ENCODE data around the gene LTN1. TPM values are rescaled to one million over a fixed set of nuclear protein-coding genes. Genes with fewer than 3 reads are reported as not detected.
"Not testable (repeated sequence)": the region's sequence is repeated elsewhere in the genome, so short reads cannot be mapped to it uniquely, and the experiment has no call there.

The LTN1 gene
- total RNA-seq, 1 experiment from 2014 or later = 18.7 TPM

- H3K9me3 ChIP-seq (ENCODE audit: insufficient read depth, low read depth) = no peaks in the 10 kb centered on the region
- no peaks in the 10 kb centered on the region for H3K79me2 ChIP-seq (ENCODE audit: low read depth)
- no peaks in the 10 kb centered on the region for H3K36me3 ChIP-seq (ENCODE audit: low read depth)
- ChIA-PET CTCF (no interaction called here), POLR2A (ENCODE audit: unreplicated experiment) (no interaction called here)
- no peaks in the 10 kb centered on the region for H3K9me2 ChIP-seq (ENCODE audit: insufficient read depth)
- H3K4me2 ChIP-seq = no peak overlapping the region
- no peak for DNase-seq
- intact Hi-C loops (cut with micrococcal nuclease; ENCODE audit: unreplicated experiment) = no loop called here
- no peak overlapping the region for H3K4me3 ChIP-seq
- no peaks in the 10 kb centered on the region for H3K4me1 ChIP-seq (replicated peaks; ENCODE audit: insufficient read depth)
- H3F3A ChIP-seq (ENCODE audit: insufficient read depth, low read depth) = no peaks in the 10 kb centered on the region
- TF ChIP-seq EZH2 (IDR thresholded peaks at IDR 0.05; ENCODE audit: low read depth) (no peak), CTCF (conservative IDR thresholded peaks at IDR 0.05) (no peak)
- H3K27ac ChIP-seq = no peak overlapping the region
- no peak overlapping the region for H2AFZ ChIP-seq
- H4K20me1 ChIP-seq (ENCODE audit: insufficient read depth) = no peaks in the 10 kb centered on the region
- no TSS peak for BruUV-seq (replicated peaks)
- no peaks in the 10 kb centered on the region for H3K27me3 ChIP-seq (ENCODE audit: insufficient read depth, low read depth)
These were observed 60.0 kb downstream of the LTN1 start for GRCh38 chr21:28932717-28933116.

DNA sequence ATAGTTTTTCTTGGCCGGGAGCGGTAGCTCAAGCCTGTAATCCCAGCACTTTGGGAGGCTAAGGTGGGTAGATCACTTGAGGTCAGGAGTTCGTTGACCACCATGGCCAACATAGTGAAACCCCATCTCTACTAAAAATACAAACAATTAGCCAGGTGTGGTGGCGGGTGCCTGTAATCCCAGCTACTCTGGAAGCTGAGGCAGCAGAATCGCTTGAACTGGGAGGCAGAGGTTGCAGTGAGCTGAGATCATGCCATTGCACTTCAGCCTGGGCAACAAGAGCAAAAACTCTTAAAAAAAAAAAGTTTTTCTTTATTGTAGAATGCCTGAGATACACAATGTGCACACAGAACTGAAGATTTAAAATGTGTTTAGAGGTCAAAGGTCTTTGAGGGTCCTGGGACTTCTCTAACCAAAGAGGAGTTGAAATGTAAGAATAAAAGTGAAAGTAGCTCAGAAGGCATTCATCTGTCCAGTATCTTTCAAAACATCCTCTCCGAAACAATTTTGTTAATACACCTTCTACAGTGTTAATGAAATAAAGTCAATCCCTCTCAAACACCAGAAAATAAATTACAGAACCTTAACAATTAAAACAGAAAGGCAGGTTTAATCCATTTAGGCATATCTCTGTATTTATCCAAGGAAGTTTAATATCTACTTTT is 60.8 kb downstream of the LTN1 start:
- H3K27ac ChIP-seq; H3K36me3 ChIP-seq (ENCODE audit: low read depth); POLR2A ChIA-PET (ENCODE audit: unreplicated experiment): not testable (repeated sequence)

GRCh38 chr21:28928578-28929420 is 63.9 kb downstream of the LTN1 start:
- no peaks in the 10 kb centered on the region for H3K27me3 ChIP-seq (ENCODE audit: insufficient read depth, low read depth)
- CTCF ChIA-PET = interaction anchor here (0.6 kb wide), 1 partner anchor 1450 kb away, joined by 4 read pairs; no protein-coding TSS in a partner anchor
- no peaks in the 10 kb centered on the region for H3K9me3 ChIP-seq (ENCODE audit: insufficient read depth, low read depth)
- no peaks in the 10 kb centered on the region for H3K36me3 ChIP-seq (ENCODE audit: low read depth)
- H4K20me1 ChIP-seq (ENCODE audit: insufficient read depth) = no peaks in the 10 kb centered on the region
- no peaks in the 10 kb centered on the region for H3K79me2 ChIP-seq (ENCODE audit: low read depth)
- BruUV-seq (replicated peaks) = no TSS peak
- no peak overlapping the region for H3K27ac ChIP-seq
- no peaks in the 10 kb centered on the region for H3F3A ChIP-seq (ENCODE audit: insufficient read depth, low read depth)
- no peaks in the 10 kb centered on the region for H3K9me2 ChIP-seq (ENCODE audit: insufficient read depth)
- H3K4me1 ChIP-seq (replicated peaks; ENCODE audit: insufficient read depth) = no peaks in the 10 kb centered on the region
- H2AFZ ChIP-seq = no peak overlapping the region
- POLR2A ChIA-PET (ENCODE audit: unreplicated experiment) = no interaction called here
- no peak overlapping the region for H3K4me2 ChIP-seq
- no peak for DNase-seq
- intact Hi-C loops (cut with micrococcal nuclease; ENCODE audit: unreplicated experiment) = no loop called here
- H3K4me3 ChIP-seq = no peak overlapping the region
- TF ChIP-seq CTCF (conservative IDR thresholded peaks at IDR 0.05) (no peak), EZH2 (IDR thresholded peaks at IDR 0.05; ENCODE audit: low read depth) (no peak)

More for the DNA sequence above, 60.8 kb downstream of the LTN1 start:
- H3K4me2 ChIP-seq; H3K9me2 ChIP-seq (ENCODE audit: insufficient read depth); H2AFZ ChIP-seq; H3K79me2 ChIP-seq (ENCODE audit: low read depth); H3K4me1 ChIP-seq (replicated peaks; ENCODE audit: insufficient read depth); BruUV-seq (replicated peaks); CTCF ChIA-PET; DNase-seq; H3K9me3 ChIP-seq (ENCODE audit: insufficient read depth, low read depth); intact Hi-C loops (cut with micrococcal nuclease; ENCODE audit: unreplicated experiment); H3K4me3 ChIP-seq; H3F3A ChIP-seq (ENCODE audit: insufficient read depth, low read depth); H4K20me1 ChIP-seq (ENCODE audit: insufficient read depth); H3K27me3 ChIP-seq (ENCODE audit: insufficient read depth, low read depth): not testable (repeated sequence)

Measured in PC-9 (cell line).